HG03039 (cell line): ENCODE measurements around the gene RHOD.

ENCODE experiments used
- ATAC-seq: cut with Tn5 transposase; IDR thresholded peaks from one replicate; pipeline ENCODE4 v1.9.1; 2021; ENCODE audit warnings: mild to moderate bottlenecking, moderate library complexity; ENCODE audit not compliant: unreplicated experiment

RHOD gene

GRCh38 chr11:67058506-67058905 lies 1.9 kb downstream of the RHOD start:
- no peak for ATAC-seq

GRCh38 chr11:67059671-67060070 lies 3.0 kb downstream of the RHOD start:
- no peak for ATAC-seq

GRCh38 chr11:67060111-67060522 lies 3.5 kb downstream of the RHOD start:
- no peak for ATAC-seq

- ATAC-seq: no peak
These were observed 6.1 kb downstream of the RHOD start for GRCh38 chr11:67062526-67063373.

GRCh38 chr11:67066333-67066709 lies 9.7 kb downstream of the RHOD start:
- ATAC-seq: no peak

- ATAC-seq: no peak
These were observed 15.0 kb downstream of the RHOD start for GRCh38 chr11:67071420-67072284.

- no peak for ATAC-seq
These were observed 15.6 kb downstream of the RHOD start for GRCh38 chr11:67072295-67072694.

- ATAC-seq: no peak
These were observed 17.3 kb downstream of the RHOD start for GRCh38 chr11:67073908-67074307.

GRCh38 chr11:67076202-67076601 lies 19.6 kb downstream of the RHOD start:
- no peak for ATAC-seq

GRCh38 chr11:67079065-67079705 lies 22.5 kb downstream of the RHOD start:
- no peak for ATAC-seq

- ATAC-seq: no peak
These were observed 25.6 kb downstream of the RHOD start for GRCh38 chr11:67082071-67082791.

GRCh38 chr11:67083786-67084366 lies 27.2 kb downstream of the RHOD start:
- no peak for ATAC-seq

- ATAC-seq: no peak
These were observed 29.0 kb downstream of the RHOD start for GRCh38 chr11:67085617-67086016.

GRCh38 chr11:67090717-67091116 lies 34.1 kb downstream of the RHOD start:
- ATAC-seq: no peak

GRCh38 chr11:67095214-67095507 lies 38.5 kb downstream of the RHOD start:
- no peak for ATAC-seq

- no peak for ATAC-seq
These were observed 42.3 kb downstream of the RHOD start for GRCh38 chr11:67098799-67099429.

- no peak for ATAC-seq
These were observed 43.2 kb downstream of the RHOD start for GRCh38 chr11:67099831-67100324.

GRCh38 chr11:67102664-67103063 lies 46.0 kb downstream of the RHOD start:
- no peak for ATAC-seq

- no peak for ATAC-seq
These were observed 49.3 kb downstream of the RHOD start for GRCh38 chr11:67105964-67106363.

GRCh38 chr11:67111261-67111660 lies 54.6 kb downstream of the RHOD start:
- ATAC-seq: no peak
